Endothelial cell of umbilical vein (primary cell): Measurements from ENCODE around the gene PHF12. TPM values are rescaled to one million over a fixed set of nuclear protein-coding genes. Genes with fewer than 3 reads are reported as not detected.

Source experiments
- BruUV-seq: library from RNA; stranded (reverse); fragments of 400-500 nt; replicated peaks from 2 replicates; lab custom pipeline; 2021; lab: Mats Ljungman, UMichigan
- CTCF ChIA-PET: fragments of 300-600, 350-600 bp; sonication (Branson Sonifier 250); formaldehyde crosslinking; loops from one replicate; lab custom pipeline; 2021; ENCODE audit warnings: antibody characterized with exemption, inconsistent platforms; lab: Charles Lee
- POLR2A ChIA-PET: fragments of 300-600, 350-600 bp; sonication (Branson Sonifier 250); formaldehyde crosslinking; loops from one replicate; lab custom pipeline; 2021; ENCODE audit warnings: antibody characterized with exemption, inconsistent platforms; lab: Charles Lee
- DNase-seq: peaks from one replicate; pipeline ENCODE4 v3.0.0-alpha.2; 2011; ENCODE audit warnings: low read depth, low spot score
- FAIRE-seq: peaks from 2 replicates; lab custom pipeline; 2011; peaks lifted over from hg19 to GRCh38; lab: Jason Lieb, UNC
- H2AFZ ChIP-seq: 2 replicates; pipeline ENCODE4 v1.6.0; 2012; ENCODE audit warnings: low read depth, low read length, control low read depth, inconsistent platforms
- H3K27ac ChIP-seq: 2 replicates; pipeline ENCODE4 v1.5.1; 2011; ENCODE audit warnings: low read depth, mild to moderate bottlenecking, control low read depth, low read length, moderate library complexity; ENCODE audit not compliant: insufficient read depth
- H3K27me3 ChIP-seq, 2 experiments: 2 replicates each; pipeline versions ENCODE4 v1.6.0 to v1.6.1; 2011; ENCODE audit warnings: low read length in 2 of 2, mixed read lengths in 1 of 2; ENCODE audit not compliant: control insufficient read depth in 2 of 2, insufficient read depth in 2 of 2
- H3K36me3 ChIP-seq, 2 experiments: 2 replicates in 1 of 2; 3 replicates in 1 of 2; pipeline ENCODE4 v1.5.1; 2011; ENCODE audit warnings: low read length in 2 of 2, mild to moderate bottlenecking in 1 of 2, moderate library complexity in 1 of 2; ENCODE audit not compliant: control insufficient read depth in 2 of 2, insufficient read depth in 2 of 2; ENCODE audit errors: extremely low read depth in 1 of 2
- H3K4me1 ChIP-seq: 3 replicates; pipeline ENCODE4 v1.5.1; 2011; ENCODE audit warnings: mild to moderate bottlenecking, low read length; ENCODE audit not compliant: control insufficient read depth, insufficient read depth; ENCODE audit errors: extremely low read depth
- H3K4me2 ChIP-seq: 2 replicates; pipeline ENCODE4 v1.6.1; 2011; ENCODE audit warnings: low read length, control low read depth, mixed read lengths; ENCODE audit not compliant: insufficient read depth
- H3K4me3 ChIP-seq, 3 experiments: fragments of 200-600 bp in 1 of 3; sonication (generic), shearing (Covaris generic) in 1 of 3; replicated peaks in 1 of 3; 2 replicates each; pipeline ENCODE4 v1.5.1; 2011 to 2016; ENCODE audit warnings: control low read depth in 3 of 3, low read length in 3 of 3, mild to moderate bottlenecking in 2 of 3, inconsistent platforms in 1 of 3, low read depth in 1 of 3, moderate library complexity in 1 of 3; ENCODE audit not compliant: insufficient read depth in 1 of 3
- H3K79me2 ChIP-seq: 2 replicates; pipeline ENCODE4 v1.6.0; 2012; ENCODE audit warnings: low read length, inconsistent platforms; ENCODE audit not compliant: control insufficient read depth, insufficient read depth
- H3K9ac ChIP-seq: replicated peaks from 2 replicates; pipeline ENCODE3; 2011; ENCODE audit warnings: low read length, control low read depth; ENCODE audit not compliant: insufficient read depth; ENCODE audit errors: extremely low read depth
- H3K9me1 ChIP-seq: replicated peaks from 3 replicates; pipeline ENCODE4 v1.6.0; 2011; ENCODE audit warnings: mild to moderate bottlenecking, low read length; ENCODE audit not compliant: control insufficient read depth, insufficient read depth; ENCODE audit errors: extremely low read depth
- H3K9me3 ChIP-seq: replicated peaks from 2 replicates; pipeline ENCODE4 v1.5.1; 2012; ENCODE audit warnings: low read length, inconsistent platforms; ENCODE audit not compliant: control insufficient read depth, insufficient read depth
- H4K20me1 ChIP-seq: replicated peaks from 2 replicates; pipeline ENCODE3; 2011; ENCODE audit warnings: mild to moderate bottlenecking, low read length; ENCODE audit not compliant: control insufficient read depth, insufficient read depth; ENCODE audit errors: extremely low read depth
- EZH2 ChIP-seq: IDR thresholded peaks from 2 replicates; pipeline ENCODE4 v1.6.1; 2012; ENCODE audit warnings: borderline replicate concordance, low read depth, mild to moderate bottlenecking, moderate library complexity, low read length, inconsistent platforms; ENCODE audit not compliant: severe bottlenecking
- FOS ChIP-seq: IDR thresholded peaks from 2 replicates; pipeline ENCODE4 v1.6.1; 2011; ENCODE audit warnings: mild to moderate bottlenecking, low read length, moderate library complexity, borderline replicate concordance; ENCODE audit not compliant: insufficient read depth
- GATA2 ChIP-seq: IDR thresholded peaks from 2 replicates; pipeline ENCODE4 v1.7.0; 2011; ENCODE audit warnings: low read depth, mild to moderate bottlenecking, moderate library complexity, mixed read lengths, low read length; ENCODE audit not compliant: insufficient read length, insufficient read depth
- JUN ChIP-seq: IDR thresholded peaks from 2 replicates; pipeline ENCODE4 v1.6.1; 2011; ENCODE audit warnings: borderline replicate concordance, low read depth; ENCODE audit not compliant: insufficient read length, insufficient read depth
- MYC ChIP-seq: IDR thresholded peaks from one replicate; pipeline ENCODE4 v1.6.1; 2011; ENCODE audit warnings: mild to moderate bottlenecking, low read depth, low read length
- POLR2A ChIP-seq: IDR thresholded peaks from 2 replicates; pipeline ENCODE4 v1.6.1; 2012; ENCODE audit warnings: low read depth, mild to moderate bottlenecking, control low read depth, low read length
- POLR2AphosphoS5 ChIP-seq: IDR thresholded peaks from 2 replicates; pipeline ENCODE4 v1.6.1; 2012; ENCODE audit warnings: low read depth, mild to moderate bottlenecking, control low read depth, low read length, moderate library complexity; ENCODE audit not compliant: insufficient read depth
- dilution Hi-C: fragments of 300-500 bp; cut with MboI; formaldehyde crosslinking; loops from one replicate; pipeline ENCODE4 v1.15.0; 2019; ENCODE audit warnings: low sequenced_read_pairs; ENCODE audit not compliant: extremely low pct_ligation_motif_present
- intact Hi-C: fragments of 100-400 bp; cut with micrococcal nuclease; formaldehyde crosslinking; loops from one replicate; pipeline ENCODE4 v1.10.0; 2022
- polyA plus RNA-seq, 4 experiments: library from polyadenylated mRNA; depleted of rRNA in 3 of 4; stranded (reverse) in 3 of 4; unstranded in 1 of 4; fragments of >200 nt; gene quantifications; 2 replicates each; pipeline versions ENCODE4 v1.2.1 to v1.2.3, GENCODE V29; 2011 to 2012; ENCODE audit warnings: missing spikeins in 1 of 4
- total RNA-seq: library from RNA; stranded (reverse); gene quantifications from 2 replicates; pipeline ENCODE4 v1.2.3, GENCODE V29; 2021
- TF ChIP-seq, protein P1 (sequence below), 2 donors: IDR thresholded peaks; 1 replicate in 1 of 2; 2 replicates in 1 of 2; pipeline ENCODE4 v1.5.1; 2011; ENCODE audit warnings: low read length in 2 of 2, mild to moderate bottlenecking in 2 of 2, moderate library complexity in 2 of 2, control low read depth in 1 of 2, inconsistent platforms in 1 of 2, low read depth in 1 of 2; ENCODE audit not compliant: insufficient read depth in 1 of 2; ENCODE audit errors: extremely low read depth in 1 of 2
- TF ChIP-seq, protein P2 (sequence below): IDR thresholded peaks from 2 replicates; pipeline ENCODE4 v1.6.1; 2011; ENCODE audit not compliant: insufficient read depth, insufficient read length

PHF12 gene
- total and polyA plus RNA-seq, 2 donors (not counting 3 experiments of a cell fraction or from before 2014, with no cell fraction given), result 26.6 to 44.2 TPM

- intact Hi-C loops (no loop called here), dilution Hi-C loops (no loop called here)
- TF ChIP-seq POLR2A (no peak), MYC (no peak), EZH2 (no peak), FOS (peak; percentile 76), JUN (peak; percentile 64), POLR2AphosphoS5 (no peak), GATA2 (no peak)
- TF ChIP-seq, protein P1, sequence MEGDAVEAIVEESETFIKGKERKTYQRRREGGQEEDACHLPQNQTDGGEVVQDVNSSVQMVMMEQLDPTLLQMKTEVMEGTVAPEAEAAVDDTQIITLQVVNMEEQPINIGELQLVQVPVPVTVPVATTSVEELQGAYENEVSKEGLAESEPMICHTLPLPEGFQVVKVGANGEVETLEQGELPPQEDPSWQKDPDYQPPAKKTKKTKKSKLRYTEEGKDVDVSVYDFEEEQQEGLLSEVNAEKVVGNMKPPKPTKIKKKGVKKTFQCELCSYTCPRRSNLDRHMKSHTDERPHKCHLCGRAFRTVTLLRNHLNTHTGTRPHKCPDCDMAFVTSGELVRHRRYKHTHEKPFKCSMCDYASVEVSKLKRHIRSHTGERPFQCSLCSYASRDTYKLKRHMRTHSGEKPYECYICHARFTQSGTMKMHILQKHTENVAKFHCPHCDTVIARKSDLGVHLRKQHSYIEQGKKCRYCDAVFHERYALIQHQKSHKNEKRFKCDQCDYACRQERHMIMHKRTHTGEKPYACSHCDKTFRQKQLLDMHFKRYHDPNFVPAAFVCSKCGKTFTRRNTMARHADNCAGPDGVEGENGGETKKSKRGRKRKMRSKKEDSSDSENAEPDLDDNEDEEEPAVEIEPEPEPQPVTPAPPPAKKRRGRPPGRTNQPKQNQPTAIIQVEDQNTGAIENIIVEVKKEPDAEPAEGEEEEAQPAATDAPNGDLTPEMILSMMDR (IDR thresholded peaks at IDR 0.05; ENCODE audit: extremely low read depth in 1 of 2, insufficient read depth in 1 of 2, low read depth in 1 of 2, low read length in 2 of 2), result no peak
- TF ChIP-seq, protein P2, sequence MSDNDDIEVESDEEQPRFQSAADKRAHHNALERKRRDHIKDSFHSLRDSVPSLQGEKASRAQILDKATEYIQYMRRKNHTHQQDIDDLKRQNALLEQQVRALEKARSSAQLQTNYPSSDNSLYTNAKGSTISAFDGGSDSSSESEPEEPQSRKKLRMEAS, result no peak
- Histone ChIP-seq H3K4me3 (no peak overlapping the region), H3K36me3 (peaks cover 19 to 54% of the 10 kb centered on the region in 2 experiments), H3K9me3 (no peaks in the 10 kb centered on the region), H3K9ac (no peak overlapping the region), H2AFZ (no peak overlapping the region), H3K27me3 (no peaks in the 10 kb centered on the region), H3K9me1 (no peaks in the 10 kb centered on the region), H3K79me2 (no peaks in the 10 kb centered on the region), H3K4me2 (no peak overlapping the region), H3K4me1 (peaks cover 21% of the 10 kb centered on the region), H3K27ac (peak overlapping the region; percentile 22), H4K20me1 (no peaks in the 10 kb centered on the region)
- BruUV-seq, result no TSS peak
- ChIA-PET CTCF (interaction anchor here (0.9 to 7.3 kb wide), 10 partner anchors 8 to 182 kb away, joined by 3 to 62 read pairs (median 6); partner anchors contain the start of genes FAM222B, FLOT2 and TLCD1), POLR2A (interaction anchor here (0.6 to 1.6 kb wide), 2 partner anchors 8 to 17 kb away, joined by 3 to 5 read pairs; no protein-coding TSS in a partner anchor)
- FAIRE-seq (peak; percentile 77), DNase-seq (peak; percentile 83)
Observed at GRCh38 chr17:28908640-28909167, 42.6 kb downstream of the PHF12 start.
